ENCODE measurements around the gene EFHD2.
"Not testable (repeated sequence)": the region's sequence is repeated elsewhere in the genome, so short reads cannot be mapped to it uniquely, and the experiment has no call there.

The EFHD2 gene

DNA sequence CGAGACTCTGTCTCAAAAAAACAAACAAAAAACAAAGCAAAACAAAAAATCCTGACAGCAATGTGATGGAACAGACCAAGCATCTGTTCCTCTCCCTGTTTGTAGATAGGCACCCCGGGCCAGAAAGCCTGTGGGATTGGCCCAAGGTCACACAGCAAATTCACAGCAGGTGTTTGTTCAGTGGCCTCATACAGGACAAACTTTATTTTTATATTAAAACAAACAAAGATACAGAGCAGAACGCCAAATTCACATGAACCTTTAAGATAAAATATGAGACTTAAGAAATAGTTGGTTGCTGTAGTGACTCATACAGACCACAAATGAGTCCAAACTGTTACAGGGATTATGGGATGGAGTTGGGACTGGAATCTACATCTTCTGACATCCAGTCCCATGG lies 44.6 kb downstream of the EFHD2 start:
- TF ChIP-seq, protein P1, sequence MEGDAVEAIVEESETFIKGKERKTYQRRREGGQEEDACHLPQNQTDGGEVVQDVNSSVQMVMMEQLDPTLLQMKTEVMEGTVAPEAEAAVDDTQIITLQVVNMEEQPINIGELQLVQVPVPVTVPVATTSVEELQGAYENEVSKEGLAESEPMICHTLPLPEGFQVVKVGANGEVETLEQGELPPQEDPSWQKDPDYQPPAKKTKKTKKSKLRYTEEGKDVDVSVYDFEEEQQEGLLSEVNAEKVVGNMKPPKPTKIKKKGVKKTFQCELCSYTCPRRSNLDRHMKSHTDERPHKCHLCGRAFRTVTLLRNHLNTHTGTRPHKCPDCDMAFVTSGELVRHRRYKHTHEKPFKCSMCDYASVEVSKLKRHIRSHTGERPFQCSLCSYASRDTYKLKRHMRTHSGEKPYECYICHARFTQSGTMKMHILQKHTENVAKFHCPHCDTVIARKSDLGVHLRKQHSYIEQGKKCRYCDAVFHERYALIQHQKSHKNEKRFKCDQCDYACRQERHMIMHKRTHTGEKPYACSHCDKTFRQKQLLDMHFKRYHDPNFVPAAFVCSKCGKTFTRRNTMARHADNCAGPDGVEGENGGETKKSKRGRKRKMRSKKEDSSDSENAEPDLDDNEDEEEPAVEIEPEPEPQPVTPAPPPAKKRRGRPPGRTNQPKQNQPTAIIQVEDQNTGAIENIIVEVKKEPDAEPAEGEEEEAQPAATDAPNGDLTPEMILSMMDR (IDR thresholded peaks at IDR 0.05; ENCODE audit: borderline replicate concordance, insufficient read depth, low read depth, low read length), result no peak
- no peak overlapping the region for H3K4me3 ChIP-seq (ENCODE audit: low read depth, low read length)

DNA sequence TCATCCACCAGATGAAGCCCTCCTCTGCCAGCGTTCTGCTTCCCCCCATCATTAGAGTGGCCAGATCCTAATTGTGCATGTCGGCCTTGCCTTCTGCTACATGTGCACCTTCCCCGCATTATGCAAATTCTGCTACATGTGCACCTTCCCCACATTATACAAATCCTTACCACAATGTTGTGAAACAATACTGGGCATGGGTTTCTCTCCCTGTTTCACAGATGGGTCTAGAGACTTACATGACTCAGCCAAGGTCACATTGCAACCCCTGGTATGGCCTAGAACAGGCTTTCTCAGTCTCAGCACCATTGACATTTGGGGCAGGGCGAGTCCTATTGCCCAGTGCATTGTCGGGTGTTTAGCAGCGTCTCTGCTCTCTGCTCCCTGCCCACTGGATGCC lies 45.8 kb downstream of the EFHD2 start:
- TF ChIP-seq, protein P1 (IDR thresholded peaks at IDR 0.05; ENCODE audit: borderline replicate concordance, insufficient read depth, low read depth, low read length), result no peak
- no peak overlapping the region for H3K4me3 ChIP-seq (ENCODE audit: low read depth, low read length)

DNA sequence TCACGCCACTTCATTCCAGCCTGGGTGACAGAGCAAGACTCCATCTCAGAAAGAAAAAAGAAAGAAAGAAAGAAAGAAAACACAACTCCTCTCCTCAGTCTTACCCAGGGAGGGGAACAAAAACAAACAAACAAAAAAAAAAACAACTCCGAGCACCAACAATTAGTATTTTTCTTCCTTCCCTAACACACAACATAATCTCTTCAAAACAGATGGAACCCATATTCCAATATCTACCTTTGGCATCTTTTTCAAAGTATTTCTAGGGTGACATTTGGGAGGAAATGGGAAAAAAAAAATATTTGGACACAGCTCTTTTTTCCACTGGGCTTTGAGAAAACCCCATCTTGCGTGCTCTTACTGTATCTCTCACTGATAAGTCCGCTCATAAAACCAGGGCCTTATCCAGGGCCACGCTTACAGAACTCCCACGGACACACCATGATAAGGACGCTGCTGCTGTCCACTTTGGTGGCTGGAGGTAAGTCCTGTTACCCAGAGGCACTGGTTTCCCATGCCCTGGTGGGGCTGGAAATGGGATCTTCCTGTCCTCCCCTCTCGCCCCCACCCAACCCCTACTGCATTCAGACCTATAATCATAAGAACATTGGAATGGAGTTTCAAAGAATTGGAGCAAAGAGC lies 46.7 kb downstream of the EFHD2 start, which contains the start of gene CELA2A:
Gene CELA2A (plus strand): TSS at position 420 of the 642 bp plus-strand sequence. CDS start 22 bp downstream, at position 442.
- no peak within 1 kb of the TSS for H3K4me3 ChIP-seq (ENCODE audit: low read depth, low read length)
- TF ChIP-seq, protein P1 (IDR thresholded peaks at IDR 0.05; ENCODE audit: borderline replicate concordance, insufficient read depth, low read depth, low read length), result no peak

DNA sequence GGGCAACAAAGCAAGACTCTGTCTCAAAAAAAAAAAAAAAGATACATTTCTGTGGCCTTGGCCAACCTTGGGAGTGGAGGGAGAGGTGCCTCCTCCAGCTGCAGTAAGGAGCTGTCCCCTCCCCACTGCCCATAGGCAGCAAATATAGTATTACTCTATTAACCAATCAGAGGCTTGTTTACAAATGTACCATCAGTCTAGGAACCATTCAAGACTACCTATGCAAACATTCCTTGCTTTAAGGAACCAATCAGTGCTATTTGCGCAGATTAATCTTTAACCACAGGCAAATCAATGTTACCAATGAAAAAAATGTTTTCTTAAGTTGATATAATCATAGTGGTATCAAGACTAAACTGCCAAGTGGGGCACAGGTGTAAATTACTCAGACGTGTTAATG lies 47.9 kb downstream of the EFHD2 start:
- no peak overlapping the region for H3K4me3 ChIP-seq (ENCODE audit: low read depth, low read length)
- TF ChIP-seq, protein P1 (IDR thresholded peaks at IDR 0.05; ENCODE audit: borderline replicate concordance, insufficient read depth, low read depth, low read length), result no peak

DNA sequence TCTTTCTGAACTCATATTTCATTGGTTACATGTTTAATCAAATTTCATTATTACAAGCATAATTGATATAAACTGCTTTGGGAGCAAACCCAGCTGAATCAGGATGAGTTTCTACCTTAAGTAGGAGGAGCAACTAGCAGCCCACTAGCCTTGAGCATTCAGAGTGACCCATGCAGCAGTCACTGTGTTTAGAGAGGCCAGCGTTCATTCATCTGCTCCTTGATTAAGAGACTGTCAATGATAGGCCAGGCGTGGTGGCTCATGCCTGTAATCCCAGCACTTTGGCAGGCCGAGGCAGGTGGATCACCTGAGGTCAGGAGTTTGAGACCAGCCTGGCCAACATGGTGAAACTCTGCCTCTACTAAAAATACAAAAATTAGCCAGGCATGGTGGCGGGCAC lies 48.7 kb downstream of the EFHD2 start:
- not testable (repeated sequence) for H3K4me3 ChIP-seq (ENCODE audit: low read depth, low read length)

DNA sequence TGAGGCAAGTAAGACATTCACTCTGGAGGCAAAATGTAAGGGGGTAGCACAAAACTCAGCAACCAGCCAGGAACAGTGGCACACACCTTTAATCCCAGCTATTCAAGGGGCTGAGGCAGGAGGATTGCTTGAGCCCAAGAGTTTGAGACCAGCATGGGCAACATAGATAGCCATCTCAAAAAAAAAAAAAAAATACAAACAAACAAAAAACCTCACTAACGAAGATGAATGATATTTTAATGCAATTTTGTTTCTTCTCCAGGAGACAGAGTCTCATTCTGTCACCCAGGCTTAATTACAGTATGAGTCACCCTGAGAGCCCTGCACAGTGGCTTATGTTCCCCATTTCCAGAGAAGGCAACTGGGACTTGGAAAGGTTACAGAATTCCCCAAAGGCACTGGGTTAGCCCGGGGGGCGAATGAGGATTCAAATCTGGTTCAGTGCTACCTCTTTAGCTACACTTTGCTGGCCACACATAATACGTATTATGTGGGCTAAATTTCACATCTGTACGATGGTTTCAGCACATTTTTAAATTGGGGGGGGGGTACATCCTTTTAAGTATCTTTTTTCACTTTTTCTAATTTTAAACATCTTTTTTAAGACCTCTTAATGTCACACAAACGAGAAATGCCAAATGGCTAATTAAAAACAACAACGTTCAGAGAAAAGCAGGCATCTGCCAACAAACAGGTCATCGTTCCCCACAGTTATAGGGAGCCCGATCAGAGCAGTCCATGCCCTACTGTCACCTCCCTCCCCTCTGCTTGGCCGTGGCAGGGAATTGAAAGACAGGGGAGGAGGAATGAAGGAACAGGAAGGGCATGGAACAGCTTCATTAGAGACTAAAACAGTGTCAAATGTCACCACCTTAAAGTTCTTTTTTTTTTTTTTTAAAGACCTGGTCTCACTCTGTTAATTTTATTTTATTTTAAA lies 50.4 kb downstream of the EFHD2 start:
- no peak overlapping the region for H3K4me3 ChIP-seq (ENCODE audit: low read depth, low read length)
- TF ChIP-seq, protein P1 (IDR thresholded peaks at IDR 0.05; ENCODE audit: borderline replicate concordance, insufficient read depth, low read depth, low read length), result no peak

DNA sequence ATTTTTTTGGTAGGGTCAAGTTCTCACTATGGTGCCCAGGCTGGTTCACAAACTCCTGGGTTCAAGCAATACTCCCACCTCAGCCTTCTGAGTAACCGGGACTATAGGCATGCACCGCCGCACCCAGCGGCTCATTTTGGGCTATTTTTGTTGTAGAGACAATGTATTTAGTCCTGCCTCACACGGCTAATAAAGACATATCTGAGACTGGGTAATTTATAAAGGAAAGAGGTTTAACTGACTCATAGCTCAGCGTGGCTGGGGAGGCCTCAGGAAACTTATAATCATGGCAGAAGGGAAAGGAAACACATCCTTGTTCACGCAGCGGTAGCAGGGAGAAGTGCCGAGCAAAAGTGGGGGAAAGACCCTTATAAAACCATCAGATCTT lies 51.0 kb downstream of the EFHD2 start:
- H3K4me3 ChIP-seq (ENCODE audit: low read depth, low read length), result no peak overlapping the region
- TF ChIP-seq, protein P1 (IDR thresholded peaks at IDR 0.05; ENCODE audit: borderline replicate concordance, insufficient read depth, low read depth, low read length), result no peak

DNA sequence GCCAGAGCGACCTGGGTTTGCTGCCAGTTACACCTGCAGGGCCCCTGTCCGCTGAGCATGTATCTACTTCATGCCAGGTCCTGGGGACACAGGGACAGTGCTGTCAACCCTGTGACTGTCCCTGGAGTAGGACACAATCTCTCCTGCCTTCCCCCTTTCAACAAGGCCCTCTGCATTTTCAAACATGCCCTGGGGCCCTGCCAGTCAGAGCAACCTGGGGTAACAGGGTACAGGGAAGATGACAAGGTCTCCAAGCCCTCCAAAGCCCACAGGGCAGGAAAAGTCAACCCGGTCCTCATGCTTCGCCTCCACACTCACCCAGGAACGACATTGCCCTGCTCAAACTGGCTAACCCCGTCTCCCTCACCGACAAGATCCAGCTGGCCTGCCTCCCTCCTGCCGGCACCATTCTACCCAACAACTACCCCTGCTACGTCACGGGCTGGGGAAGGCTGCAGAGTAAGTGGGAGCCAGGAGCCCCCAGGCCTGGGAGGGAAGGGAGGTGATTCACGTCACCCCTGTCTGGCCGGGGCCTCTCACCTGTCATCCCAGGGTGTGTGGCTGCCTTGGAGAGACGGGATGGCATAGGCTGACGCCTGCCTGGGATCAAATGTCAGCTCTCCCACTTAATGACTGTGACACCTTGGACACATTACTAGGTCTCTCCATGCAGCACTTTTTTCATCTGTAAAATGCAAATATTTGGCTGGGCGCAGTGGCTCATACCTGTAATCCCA lies 53.5 kb downstream of the EFHD2 start:
- H3K4me3 ChIP-seq (ENCODE audit: low read depth, low read length), result not testable (repeated sequence)

DNA sequence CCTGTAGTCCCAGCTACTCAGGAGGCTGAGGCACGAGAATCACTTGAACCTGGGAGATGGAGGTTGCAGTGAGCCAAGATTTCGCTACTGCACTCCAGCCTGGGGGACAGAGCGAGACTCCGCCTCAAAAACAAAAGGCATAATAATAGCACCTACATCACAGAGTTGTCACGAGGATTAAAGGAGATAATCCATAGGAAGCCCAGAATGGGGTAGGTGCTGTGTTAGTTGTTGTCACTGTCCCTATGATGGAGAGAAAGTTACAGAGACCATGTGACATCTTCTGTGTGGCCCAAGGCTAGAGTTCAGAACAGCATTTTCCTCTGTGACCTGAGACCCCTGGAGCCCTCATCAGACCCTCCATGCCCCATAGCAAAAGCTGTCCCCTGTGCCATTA lies 54.2 kb downstream of the EFHD2 start:
- not testable (repeated sequence) for H3K4me3 ChIP-seq (ENCODE audit: low read depth, low read length)
